Activated naive CD4-positive, alpha-beta T cell treated with anti-CD3 and anti-CD28 coated beads for 36 hours (primary cell): ENCODE measurements around the gene TLN1. TPM values are rescaled to one million over a fixed set of nuclear protein-coding genes. Genes with fewer than 3 reads are reported as not detected.

ENCODE experiments used
- CTCF ChIA-PET: fragments of 350-600 bp; sonication (Branson Sonifier 250); formaldehyde crosslinking; loops from one replicate; lab custom pipeline; 2021; ENCODE audit warnings: antibody characterized with exemption; lab: Charles Lee
- DNase-seq: peaks from one replicate; pipeline ENCODE4 v3.0.0-alpha.2; 2020
- H3K27ac Mint-ChIP-seq: one replicate; pipeline ENCODE4 v1.8.0; 2021; ENCODE audit warnings: mild to moderate bottlenecking, mixed read lengths
- H3K27me3 Mint-ChIP-seq: one replicate; pipeline ENCODE4 v1.8.0; 2021; ENCODE audit warnings: low read depth, mixed read lengths
- H3K36me3 Mint-ChIP-seq: one replicate; pipeline ENCODE4 v1.8.0; 2021; ENCODE audit warnings: low read depth, mixed read lengths
- H3K4me1 Mint-ChIP-seq: one replicate; pipeline ENCODE4 v1.8.0; 2021; ENCODE audit warnings: low read depth, mixed read lengths
- H3K4me3 Mint-ChIP-seq: one replicate; pipeline ENCODE4 v1.8.0; 2021; ENCODE audit warnings: mild to moderate bottlenecking, moderate library complexity, mixed read lengths
- H3K9me3 Mint-ChIP-seq: one replicate; pipeline ENCODE4 v1.8.0; 2021; ENCODE audit warnings: mixed read lengths
- intact Hi-C: fragments of 100-400 bp; cut with micrococcal nuclease; formaldehyde crosslinking; loops from one replicate; pipeline ENCODE4 v1.15.1; 2023
- total RNA-seq, 2 experiments: library from RNA; stranded (reverse); gene quantifications; one replicate each; pipeline ENCODE4 v1.2.3, GENCODE V29; 2021

Gene TLN1
- total RNA-seq, 2 experiments from 2014 or later: 190 TPM

DNA sequence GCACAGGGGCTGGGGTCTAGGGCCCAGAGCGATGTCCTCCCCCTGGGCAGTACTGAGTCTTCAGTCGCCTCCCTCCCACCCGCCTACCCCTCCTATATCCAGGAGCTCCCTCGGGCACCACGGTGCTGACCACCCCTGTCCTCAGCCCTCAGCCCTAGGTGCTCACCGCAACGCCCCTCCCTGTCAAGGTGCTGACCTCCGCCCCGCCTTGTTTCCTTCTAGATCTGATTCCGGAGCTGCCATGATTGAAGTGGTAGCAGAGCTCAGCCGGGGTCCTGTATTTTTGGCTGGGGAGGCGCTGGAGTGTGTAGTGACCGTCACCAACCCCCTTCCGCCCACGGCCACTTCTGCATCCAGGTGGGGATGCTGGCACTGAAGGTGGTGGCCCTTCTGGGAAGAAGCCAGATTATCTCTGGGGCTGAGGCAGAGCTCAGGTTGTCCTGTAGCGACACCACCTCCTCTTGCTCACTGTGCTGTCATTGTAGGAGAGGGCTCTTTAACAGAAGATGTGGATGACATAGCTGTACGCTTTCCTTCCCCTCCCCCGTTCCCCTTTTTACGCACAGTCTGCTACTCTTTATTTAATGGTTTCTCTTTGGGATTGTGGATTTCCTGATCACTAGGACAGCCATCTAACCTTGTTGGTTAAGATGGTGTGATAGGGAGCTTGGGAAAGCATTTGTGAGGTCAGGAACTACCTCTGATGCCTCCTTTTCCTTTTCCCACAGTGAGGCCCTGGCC, 17.7 kb upstream of the TLN1 start:
- Mint-ChIP-seq H3K4me1 (peaks cover 32% of the 10 kb centered on the region), H3K27ac (peak overlapping the region; percentile 88), H3K4me3 (peak overlapping the region; percentile 89), H3K9me3 (no peaks in the 10 kb centered on the region), H3K36me3 (peaks cover 8% of the 10 kb centered on the region), H3K27me3 (no peaks in the 10 kb centered on the region)
- intact Hi-C loops: loop anchor here (1.0 to 5.0 kb wide), 5 partner anchors 17 to 632 kb away; partner anchors contain the start of genes ATOSB, CREB3, HINT2 and TLN1
- peak; percentile 65 for DNase-seq
- CTCF ChIA-PET: interaction anchor here (0.8 to 7.2 kb wide), 8 partner anchors 10 to 91 kb away, joined by 3 to 59 read pairs (median 6); partner anchors contain the start of genes CREB3 and TLN1

DNA sequence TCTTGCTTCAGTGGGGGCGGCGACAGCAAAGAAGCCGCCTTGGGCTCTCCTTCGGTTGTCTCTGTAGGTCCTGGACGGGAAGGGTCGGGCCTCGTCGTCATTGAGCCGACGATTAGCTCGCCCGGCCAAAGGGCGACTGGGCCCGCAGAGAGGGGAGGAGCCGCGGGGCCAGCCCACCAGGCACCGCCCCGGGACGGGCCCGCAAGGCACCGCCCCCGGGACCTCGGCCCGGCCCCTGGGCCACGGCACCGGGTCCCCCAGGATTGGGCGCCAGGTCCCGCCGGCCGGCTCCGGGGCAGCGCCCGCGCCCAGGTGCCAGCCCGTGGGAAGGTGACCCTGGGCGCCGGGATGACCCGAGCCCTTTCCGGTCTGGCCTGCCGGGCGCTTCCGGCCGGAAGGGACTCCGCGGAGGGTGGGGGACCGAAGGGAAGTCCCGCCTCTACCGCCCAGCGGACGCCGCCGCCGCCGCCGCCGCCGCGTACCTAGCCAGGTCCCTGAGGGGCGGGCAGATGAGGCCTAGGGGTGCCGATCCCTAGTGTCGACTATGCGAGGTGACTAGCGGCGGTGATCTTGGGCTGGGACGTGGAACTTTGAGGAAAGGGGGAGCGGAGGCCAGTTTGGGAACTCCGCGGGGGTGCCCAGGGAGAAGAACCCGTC, 17.0 kb upstream of the TLN1 start, which contains the start of the genes GBA2 and RGP1:
Gene GBA2 (minus strand): TSS at position 371 of the 657 bp plus-strand sequence. CDS start 524 bp downstream, outside the sequence.
Gene RGP1 (plus strand): TSS at position 430 of the 657 bp plus-strand sequence. CDS start 469 bp downstream, outside the sequence.
- peaks cover 7% of the 10 kb centered on the region for H3K36me3 Mint-ChIP-seq
- H3K9me3 Mint-ChIP-seq: no peaks in the 10 kb centered on the region
- intact Hi-C loops: loop anchor here (1.0 to 5.0 kb wide), 7 partner anchors 13 to 632 kb away; partner anchors contain the start of genes ATOSB, CREB3, HINT2 and TLN1
- H3K27ac Mint-ChIP-seq: peak within 1 kb of the TSS; percentile 88
- H3K27me3 Mint-ChIP-seq: no peaks in the 10 kb centered on the region
- peaks cover 32% of the 10 kb centered on the region for H3K4me1 Mint-ChIP-seq
- H3K4me3 Mint-ChIP-seq: peak within 1 kb of the TSS; percentile 89
- DNase-seq: peak; percentile 67
- CTCF ChIA-PET: interaction anchor here (0.8 to 7.2 kb wide), 15 partner anchors 7 to 145 kb away, joined by 3 to 59 read pairs (median 5); partner anchors contain the start of genes CREB3, HINT2 and TLN1

DNA sequence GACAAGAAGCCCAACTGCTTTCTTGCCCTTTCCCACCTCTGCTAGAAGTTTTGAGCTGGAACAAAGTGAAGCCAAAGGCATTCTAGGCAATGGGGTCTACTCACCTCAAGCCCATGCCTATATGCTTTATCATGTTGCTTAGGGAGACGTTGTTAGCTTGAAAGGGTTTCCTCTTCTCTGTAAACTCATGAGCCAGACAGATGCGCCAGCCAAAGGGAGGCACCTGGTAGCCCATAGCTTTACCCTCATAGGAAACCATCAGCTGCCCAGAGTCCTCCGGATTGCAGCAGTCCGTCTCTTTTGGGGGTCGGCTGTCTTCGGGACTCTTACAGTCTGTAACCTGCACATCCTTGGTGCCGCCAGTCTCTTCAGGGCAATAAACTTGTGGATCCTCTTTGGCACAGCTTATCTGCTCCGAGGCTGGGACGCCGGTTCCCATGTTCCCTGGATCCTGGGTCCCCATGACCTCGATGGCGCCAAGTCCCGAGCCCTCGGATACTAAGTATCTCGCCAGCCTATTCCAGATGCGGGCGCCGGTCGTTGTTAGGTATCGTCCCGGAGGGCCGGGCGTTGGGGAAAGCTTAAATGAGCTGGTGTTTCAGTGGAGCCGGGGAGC, 16.4 kb upstream of the TLN1 start:
- Mint-ChIP-seq H3K36me3 (peaks cover 7% of the 10 kb centered on the region), H3K27ac (peak overlapping the region; percentile 67), H3K9me3 (no peaks in the 10 kb centered on the region), H3K27me3 (no peaks in the 10 kb centered on the region), H3K4me3 (peak overlapping the region; percentile 81), H3K4me1 (peaks cover 32% of the 10 kb centered on the region)
- CTCF ChIA-PET: interaction anchor here (0.6 to 7.2 kb wide), 13 partner anchors 8 to 379 kb away, joined by 3 to 59 read pairs (median 5); partner anchors contain the start of genes CREB3, HINT2 and TLN1
- peak; percentile 35 for DNase-seq
- intact Hi-C loops: loop anchor here (1.0 to 5.0 kb wide), 3 partner anchors 12 to 631 kb away; partner anchors contain the start of gene ATOSB

DNA sequence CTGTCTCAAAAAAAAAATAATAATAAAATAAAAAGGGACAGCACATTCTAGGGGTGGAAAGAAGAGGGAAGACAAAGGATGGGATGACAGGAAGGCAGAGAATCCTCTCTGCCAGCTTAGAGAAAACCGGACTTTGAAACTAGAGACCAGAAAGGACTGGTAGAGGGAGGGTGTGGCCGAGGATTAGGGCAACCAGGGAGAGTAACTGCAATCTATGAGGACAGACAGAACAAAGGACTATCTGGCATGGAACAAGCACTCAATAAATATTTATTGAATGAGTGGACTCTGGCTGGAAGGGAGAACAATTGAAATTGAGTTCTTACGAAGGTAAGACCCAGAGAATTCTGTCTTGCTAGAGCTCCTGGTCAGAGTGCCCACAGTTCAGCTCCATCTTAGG, 14.6 kb upstream of the TLN1 start:
- DNase-seq: no peak
- peaks cover 3% of the 10 kb centered on the region for H3K36me3 Mint-ChIP-seq
- CTCF ChIA-PET: interaction anchor here (0.7 to 7.2 kb wide), 8 partner anchors 10 to 143 kb away, joined by 3 to 59 read pairs (median 4); partner anchors contain the start of genes CREB3 and TLN1
- intact Hi-C loops: loop anchor here (5.0 kb wide), 1 partner anchor 629 kb away; the partner anchor contains the start of gene ATOSB
- H3K9me3 Mint-ChIP-seq: no peaks in the 10 kb centered on the region
- H3K27ac Mint-ChIP-seq: no peak overlapping the region
- H3K4me3 Mint-ChIP-seq: peak overlapping the region; percentile 40
- H3K27me3 Mint-ChIP-seq: no peaks in the 10 kb centered on the region
- H3K4me1 Mint-ChIP-seq: peaks cover 39% of the 10 kb centered on the region

DNA sequence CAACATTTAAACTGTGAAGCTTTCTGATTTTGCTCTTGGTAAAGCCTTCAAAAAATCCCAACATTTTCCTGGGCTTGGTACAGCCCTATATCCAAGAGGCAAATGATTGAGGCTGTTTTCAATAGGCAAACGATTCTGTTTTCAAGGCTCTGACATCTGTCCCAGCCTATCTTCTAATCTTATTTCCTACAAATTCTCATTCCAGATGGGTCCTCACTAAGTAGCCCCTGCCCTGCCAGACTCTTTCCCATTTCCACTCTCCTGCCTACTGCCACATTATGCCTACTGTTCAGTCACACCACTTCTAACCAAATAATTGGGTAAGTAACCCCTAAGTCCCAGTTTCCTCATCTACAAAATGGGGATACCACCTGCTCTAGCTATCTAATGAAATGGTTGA, 13.6 kb upstream of the TLN1 start:
- intact Hi-C loops: loop anchor here (5.0 kb wide), 1 partner anchor 628 kb away; the partner anchor contains the start of gene ATOSB
- Mint-ChIP-seq H3K27ac (no peak overlapping the region), H3K4me1 (peaks cover 39% of the 10 kb centered on the region), H3K9me3 (no peaks in the 10 kb centered on the region), H3K36me3 (peaks cover 5% of the 10 kb centered on the region), H3K4me3 (no peak overlapping the region), H3K27me3 (no peaks in the 10 kb centered on the region)
- CTCF ChIA-PET: interaction anchor here (1.2 to 7.2 kb wide), 6 partner anchors 10 to 89 kb away, joined by 3 to 59 read pairs (median 4); no protein-coding TSS in a partner anchor
- no peak for DNase-seq

DNA sequence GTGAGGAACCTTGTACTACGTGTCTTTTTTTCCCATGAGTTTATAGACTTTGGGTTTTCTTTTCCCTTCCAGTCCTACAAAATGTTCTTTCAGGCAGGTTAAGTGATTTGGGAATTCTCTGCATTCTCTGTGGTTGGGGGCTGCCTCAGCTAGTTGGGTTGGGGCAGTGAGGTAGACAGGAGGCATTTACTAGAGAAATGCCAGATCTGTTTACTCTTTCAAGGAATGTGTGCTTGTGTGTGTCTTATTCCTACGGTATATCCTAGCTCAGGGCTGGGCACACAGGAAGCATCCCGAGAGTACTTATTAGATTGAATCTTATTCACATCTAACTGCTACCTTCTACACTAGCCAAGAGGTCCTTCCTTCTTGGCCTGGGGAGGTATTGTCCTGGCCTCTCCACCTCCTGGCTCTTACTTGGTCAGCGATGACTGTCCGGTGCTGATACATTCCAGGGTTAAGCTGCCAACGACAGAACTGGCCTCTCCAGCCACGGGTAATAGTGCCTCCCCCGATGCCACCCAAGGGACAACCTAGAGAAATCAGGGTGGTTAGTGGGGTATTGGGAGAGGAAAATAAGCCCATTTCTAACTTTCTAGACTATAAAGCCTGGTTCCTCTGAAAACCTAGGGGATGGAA, 12.0 kb upstream of the TLN1 start:
- Mint-ChIP-seq H3K27ac (no peak overlapping the region), H3K4me1 (peaks cover 35% of the 10 kb centered on the region), H3K9me3 (no peaks in the 10 kb centered on the region), H3K36me3 (peaks cover 5% of the 10 kb centered on the region), H3K27me3 (no peaks in the 10 kb centered on the region), H3K4me3 (no peak overlapping the region)
- CTCF ChIA-PET: interaction anchor here (1.0 to 7.2 kb wide), 4 partner anchors 9 to 47 kb away, joined by 4 to 59 read pairs (median 6); no protein-coding TSS in a partner anchor
- DNase-seq: no peak
- intact Hi-C loops: no loop called here

DNA sequence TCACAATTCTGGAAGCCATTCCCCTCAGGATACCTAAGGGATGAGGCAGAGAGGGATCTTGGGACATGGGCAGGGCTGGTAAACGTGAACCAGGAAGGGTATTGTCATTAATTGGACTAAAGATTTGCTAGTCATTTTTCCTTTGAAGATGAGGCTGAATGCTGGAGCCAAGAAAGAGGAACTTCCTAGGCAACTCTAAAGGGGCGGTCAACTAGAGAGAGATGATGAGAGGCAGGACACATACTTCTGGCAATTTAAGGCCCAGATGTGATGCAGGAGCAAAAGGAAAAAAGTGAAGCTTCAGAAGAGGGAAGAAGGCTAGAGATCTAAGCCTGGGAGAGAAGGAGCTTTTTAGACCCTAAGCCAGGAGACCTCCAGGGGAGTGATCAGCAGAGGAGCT, 11.5 kb upstream of the TLN1 start:
- no peak for DNase-seq
- no peak overlapping the region for H3K27ac Mint-ChIP-seq
- CTCF ChIA-PET: interaction anchor here (0.6 to 7.2 kb wide), 5 partner anchors 8 to 47 kb away, joined by 3 to 59 read pairs (median 4); no protein-coding TSS in a partner anchor
- H3K36me3 Mint-ChIP-seq: peaks cover 5% of the 10 kb centered on the region
- intact Hi-C loops: no loop called here
- H3K4me3 Mint-ChIP-seq: no peak overlapping the region
- no peaks in the 10 kb centered on the region for H3K9me3 Mint-ChIP-seq
- no peaks in the 10 kb centered on the region for H3K27me3 Mint-ChIP-seq
- H3K4me1 Mint-ChIP-seq: peaks cover 35% of the 10 kb centered on the region

DNA sequence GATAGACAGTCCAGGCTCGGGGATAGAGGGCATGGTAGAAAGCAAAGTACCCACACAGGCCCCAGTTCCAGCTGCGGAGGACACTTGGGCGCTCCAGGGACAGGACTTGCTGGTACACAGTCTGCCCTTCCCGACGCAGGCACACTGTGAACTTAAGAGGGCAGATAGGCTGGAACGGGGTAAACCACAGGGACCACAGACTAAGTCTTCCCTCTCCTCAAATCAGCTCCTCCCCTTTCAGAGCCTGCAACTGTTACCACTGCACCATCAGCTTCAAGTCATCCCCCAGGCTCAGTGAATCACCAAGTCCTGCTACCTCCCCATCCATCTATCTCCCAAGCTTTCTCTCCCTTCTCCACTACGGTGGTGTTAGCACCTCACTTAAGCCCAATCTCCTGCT, 9.7 kb upstream of the TLN1 start:
- Mint-ChIP-seq H3K27ac (no peak overlapping the region), H3K9me3 (no peaks in the 10 kb centered on the region), H3K4me1 (peaks cover 19% of the 10 kb centered on the region), H3K4me3 (no peak overlapping the region), H3K36me3 (peaks cover 7% of the 10 kb centered on the region), H3K27me3 (no peaks in the 10 kb centered on the region)
- CTCF ChIA-PET: interaction anchor here (0.5 to 2.8 kb wide), 3 partner anchors 13 to 96 kb away, joined by 3 to 9 read pairs (median 4); no protein-coding TSS in a partner anchor
- no peak for DNase-seq
- intact Hi-C loops: no loop called here

DNA sequence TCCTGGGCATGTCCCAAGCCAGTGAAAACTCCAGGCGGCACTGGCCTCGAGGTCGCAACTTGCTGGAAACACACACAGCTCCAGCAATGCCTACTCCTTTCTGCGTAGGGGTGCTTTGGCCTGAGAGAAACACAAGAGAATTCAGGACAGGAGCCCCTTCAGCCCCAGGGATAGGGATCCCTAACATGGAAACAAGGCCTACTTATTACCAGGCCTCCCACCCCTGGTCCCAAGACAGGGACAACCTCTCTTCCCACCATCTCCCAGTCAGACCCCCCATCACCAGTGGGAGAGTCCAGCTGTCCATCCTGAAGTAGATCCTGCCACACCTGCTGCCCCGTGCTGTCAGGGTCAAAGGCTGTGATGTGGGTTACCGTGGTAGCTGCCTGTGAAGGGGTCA, 8.2 kb upstream of the TLN1 start:
- CTCF ChIA-PET: interaction anchor here (0.6 kb wide), 1 partner anchor 90 kb away, joined by 5 read pairs; no protein-coding TSS in a partner anchor
- H3K4me1 Mint-ChIP-seq: peaks cover 8% of the 10 kb centered on the region
- intact Hi-C loops: no loop called here
- H3K27me3 Mint-ChIP-seq: no peaks in the 10 kb centered on the region
- DNase-seq: no peak
- H3K36me3 Mint-ChIP-seq: peaks cover 13% of the 10 kb centered on the region
- no peak overlapping the region for H3K4me3 Mint-ChIP-seq
- no peak overlapping the region for H3K27ac Mint-ChIP-seq
- H3K9me3 Mint-ChIP-seq: no peaks in the 10 kb centered on the region

DNA sequence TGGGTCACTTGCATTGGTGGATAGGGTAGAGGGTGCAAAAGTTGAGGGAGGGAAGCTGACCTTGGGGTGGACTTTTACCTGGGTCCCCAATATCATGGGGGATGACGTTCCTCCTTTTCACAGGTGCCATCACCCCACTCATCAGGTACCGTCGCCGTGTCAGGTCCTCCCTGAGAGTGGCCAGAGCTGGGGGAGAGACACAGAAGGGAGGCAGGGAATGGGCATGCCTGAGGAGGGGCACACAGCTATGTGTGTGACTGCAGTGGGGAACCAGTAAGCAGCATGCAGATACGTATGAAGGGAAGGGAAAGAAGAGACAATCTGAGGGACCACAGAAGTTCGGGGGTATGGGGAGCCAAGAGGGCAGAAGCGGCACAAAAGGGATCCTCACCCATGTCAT, 6.9 kb upstream of the TLN1 start:
- intact Hi-C loops: no loop called here
- Mint-ChIP-seq H3K9me3 (no peaks in the 10 kb centered on the region), H3K27ac (no peak overlapping the region), H3K4me1 (peaks cover 13% of the 10 kb centered on the region), H3K36me3 (peaks cover 13% of the 10 kb centered on the region), H3K4me3 (no peak overlapping the region), H3K27me3 (no peaks in the 10 kb centered on the region)
- DNase-seq: no peak
- CTCF ChIA-PET: interaction anchor here (0.6 to 2.4 kb wide), 2 partner anchors 11 to 17 kb away, joined by 3 to 12 read pairs; no protein-coding TSS in a partner anchor

DNA sequence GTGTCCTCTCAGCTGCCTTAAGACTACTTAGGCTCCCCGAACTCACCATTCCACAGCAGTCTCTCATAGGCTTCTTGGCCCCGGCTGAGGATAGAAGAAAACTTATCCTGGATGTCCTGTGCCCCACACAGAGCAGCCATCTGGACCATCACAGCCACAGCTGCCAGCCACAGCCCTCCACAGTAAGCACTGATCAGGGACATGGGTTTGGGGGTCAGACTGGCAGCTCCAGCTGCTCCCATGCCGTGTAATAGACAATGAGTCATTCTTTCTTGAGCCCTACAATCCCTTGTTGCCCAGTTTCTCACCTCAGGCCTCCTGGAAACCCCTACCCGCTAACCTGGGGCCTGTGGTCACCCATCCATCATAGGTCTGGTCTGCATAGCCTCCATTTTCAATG, 6.2 kb upstream of the TLN1 start:
- Mint-ChIP-seq H3K4me1 (peaks cover 20% of the 10 kb centered on the region), H3K27me3 (no peaks in the 10 kb centered on the region), H3K36me3 (peaks cover 11% of the 10 kb centered on the region), H3K27ac (no peak overlapping the region), H3K4me3 (no peak overlapping the region), H3K9me3 (no peaks in the 10 kb centered on the region)
- intact Hi-C loops: no loop called here
- no peak for DNase-seq
- CTCF ChIA-PET: interaction anchor here (0.5 to 2.4 kb wide), 3 partner anchors 18 to 90 kb away, joined by 3 to 12 read pairs (median 3); no protein-coding TSS in a partner anchor
